NCI-H1930 (cell line): ENCODE data around the gene TUBGCP2.
"Not testable (repeated sequence)": the region's sequence is repeated elsewhere in the genome, so short reads cannot be mapped to it uniquely, and the experiment has no call there.

Experiments used
- DNase-seq, 2 experiments: peaks; one replicate each; lab custom pipeline; 2025; lab: John Stamatoyannopoulos, UW

Gene TUBGCP2

GRCh38 chr10:133278577-133279265 is 30.0 kb downstream of the TUBGCP2 start:
- no peak for DNase-seq

DNA sequence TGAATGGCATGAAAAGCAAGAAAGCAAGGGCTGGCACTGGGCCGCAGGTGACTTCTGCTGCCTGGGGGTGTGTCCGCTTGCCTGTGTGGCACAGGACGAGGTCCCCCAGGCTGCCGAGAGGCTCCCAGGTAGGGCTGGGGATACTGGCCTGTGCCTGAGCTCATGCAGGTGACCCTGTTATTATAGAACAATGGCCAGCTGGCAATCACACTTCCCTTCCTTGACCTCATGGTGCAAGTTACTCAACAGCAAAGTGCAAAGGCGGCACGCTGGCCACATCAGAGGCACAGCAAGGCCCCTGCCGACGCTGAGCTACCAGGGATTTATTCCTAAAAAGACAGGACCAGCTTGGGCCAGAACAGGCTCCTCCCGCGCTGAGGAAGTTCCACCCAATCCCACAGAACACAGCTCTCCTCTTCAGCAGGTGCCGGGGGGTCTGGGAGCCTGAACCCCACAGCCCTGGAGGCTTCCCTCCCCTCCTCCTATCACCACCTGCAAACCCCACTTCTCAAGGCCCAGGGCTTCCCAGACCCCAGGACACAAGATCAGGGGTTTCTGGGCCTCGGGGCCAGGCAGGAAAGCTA is 30.6 kb downstream of the TUBGCP2 start:
- DNase-seq: no peak

GRCh38 chr10:133277277-133277992 is 31.2 kb downstream of the TUBGCP2 start:
- no peak for DNase-seq

DNA sequence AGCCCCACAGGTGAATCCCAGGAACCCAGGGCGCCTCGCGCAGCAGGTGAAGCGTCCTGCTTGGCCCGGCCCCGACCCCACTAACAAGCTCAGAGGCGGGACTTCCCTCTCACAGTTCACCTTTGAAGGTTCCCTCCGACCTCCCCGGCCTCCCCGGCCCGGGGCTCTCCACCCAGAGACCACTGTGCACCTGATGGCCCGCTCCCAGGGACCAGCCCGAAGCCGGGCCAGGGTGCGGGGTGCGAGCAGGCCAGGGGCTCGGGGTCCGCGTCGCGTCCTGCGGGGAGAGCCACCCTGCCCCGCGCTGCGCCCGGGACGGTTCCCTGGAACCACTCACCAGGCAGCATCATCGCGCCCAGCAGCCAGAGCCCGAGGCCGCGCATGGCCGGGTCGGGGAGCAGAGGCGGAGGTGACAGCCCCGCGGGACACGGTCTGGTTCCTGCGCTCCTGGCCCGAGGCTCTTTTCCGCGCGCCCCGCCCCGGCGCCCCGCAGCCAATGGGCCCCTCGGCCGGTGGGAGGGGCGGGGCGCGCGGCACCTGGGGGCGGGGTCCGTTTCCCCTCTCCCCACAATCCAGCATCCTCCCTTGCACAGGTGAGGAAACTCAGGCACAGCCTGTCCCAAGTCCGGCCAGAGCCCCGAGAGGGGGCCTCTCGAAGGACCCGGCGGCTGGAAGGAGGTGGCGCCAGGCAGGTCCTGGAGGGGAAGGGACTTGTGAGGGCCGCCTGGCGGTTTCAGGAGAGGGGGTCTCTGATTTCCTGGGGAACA is 32.1 kb downstream of the TUBGCP2 start, which contains the start of gene ADAM8:
ADAM8 (minus strand) TSS at position 434 of the 767 bp plus-strand sequence; CDS start at position 383, 51 bp downstream.
- no peak for DNase-seq

- DNase-seq: no peak
Measured at GRCh38 chr10:133276100-133276434, 32.6 kb downstream of the TUBGCP2 start.

GRCh38 chr10:133275684-133276092 is 33.0 kb downstream of the TUBGCP2 start:
- DNase-seq: no peak

DNA sequence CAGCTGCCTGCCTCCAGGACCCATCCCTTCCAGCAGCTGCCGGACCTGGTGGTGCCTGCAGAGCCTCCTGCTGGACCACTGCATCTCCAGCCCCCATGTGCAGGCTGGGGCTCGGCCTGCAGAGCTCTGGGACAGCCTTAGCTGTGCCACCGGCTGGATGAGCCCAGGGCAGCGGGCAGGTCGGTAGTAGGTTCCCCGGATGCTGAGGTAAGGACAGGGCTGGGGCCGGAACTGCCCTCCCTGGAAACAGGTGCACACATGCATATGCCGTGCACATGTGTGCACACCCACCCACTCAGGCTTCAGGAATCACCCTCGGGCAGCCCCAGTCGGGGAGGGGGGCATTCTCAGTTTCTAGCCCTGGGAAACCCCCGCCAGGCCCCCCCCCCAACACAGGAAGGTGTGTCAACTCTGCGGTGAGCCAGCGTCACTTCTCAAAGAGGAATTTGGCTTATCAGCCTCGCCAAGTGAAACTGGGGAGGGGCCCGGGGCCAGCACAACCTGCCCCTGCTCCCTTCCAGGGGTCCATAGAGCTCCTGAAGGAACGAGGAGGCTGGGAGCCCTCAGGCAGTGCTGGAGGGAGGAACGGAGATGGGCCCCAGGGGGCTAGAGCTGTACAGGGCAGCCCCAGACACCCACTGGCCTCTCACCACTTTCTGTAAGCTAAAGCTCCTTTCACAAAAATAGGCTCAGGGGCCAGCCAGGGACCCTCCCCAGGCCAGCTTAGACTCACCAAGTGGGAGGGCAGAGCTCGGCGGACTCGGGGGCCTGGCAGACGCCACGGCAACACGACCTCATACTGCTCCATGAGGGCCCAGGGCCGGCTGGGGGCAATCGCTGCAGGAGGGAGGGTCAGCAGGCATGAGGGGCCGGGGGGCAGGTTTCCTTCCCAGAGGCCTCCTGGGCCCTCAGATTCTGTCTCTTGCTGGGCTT is 33.7 kb downstream of the TUBGCP2 start:
- DNase-seq: no peak

- no peak for DNase-seq
Measured at GRCh38 chr10:133273534-133274143, 35.0 kb downstream of the TUBGCP2 start.

DNA sequence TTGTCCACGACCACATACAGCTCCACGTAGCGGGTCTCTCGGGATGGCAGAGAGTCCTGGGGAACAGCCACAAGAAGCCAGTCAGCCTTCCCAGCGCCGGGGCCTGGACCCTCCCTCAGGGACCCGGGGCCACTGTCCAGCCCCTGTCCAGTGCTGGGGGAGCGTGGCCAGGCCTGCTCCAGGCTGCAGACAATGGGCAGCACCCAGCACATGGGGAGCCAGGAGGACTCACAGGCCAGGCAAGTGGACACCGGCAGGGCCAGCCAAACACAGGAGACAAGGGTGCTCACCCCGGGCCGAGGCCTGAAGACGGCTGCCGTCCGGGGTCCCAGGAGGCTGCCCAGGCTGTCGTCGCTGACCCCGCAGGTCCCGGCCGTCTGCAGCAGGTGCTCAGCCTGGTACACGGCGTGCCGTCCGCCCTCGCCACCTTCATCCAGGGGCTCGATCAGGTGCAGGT is 35.7 kb downstream of the TUBGCP2 start:
- DNase-seq: no peak

- no peak for DNase-seq
Measured at GRCh38 chr10:133272301-133272963, 36.2 kb downstream of the TUBGCP2 start.

- DNase-seq: no peak
Measured at GRCh38 chr10:133271521-133272300, 37.0 kb downstream of the TUBGCP2 start.

DNA sequence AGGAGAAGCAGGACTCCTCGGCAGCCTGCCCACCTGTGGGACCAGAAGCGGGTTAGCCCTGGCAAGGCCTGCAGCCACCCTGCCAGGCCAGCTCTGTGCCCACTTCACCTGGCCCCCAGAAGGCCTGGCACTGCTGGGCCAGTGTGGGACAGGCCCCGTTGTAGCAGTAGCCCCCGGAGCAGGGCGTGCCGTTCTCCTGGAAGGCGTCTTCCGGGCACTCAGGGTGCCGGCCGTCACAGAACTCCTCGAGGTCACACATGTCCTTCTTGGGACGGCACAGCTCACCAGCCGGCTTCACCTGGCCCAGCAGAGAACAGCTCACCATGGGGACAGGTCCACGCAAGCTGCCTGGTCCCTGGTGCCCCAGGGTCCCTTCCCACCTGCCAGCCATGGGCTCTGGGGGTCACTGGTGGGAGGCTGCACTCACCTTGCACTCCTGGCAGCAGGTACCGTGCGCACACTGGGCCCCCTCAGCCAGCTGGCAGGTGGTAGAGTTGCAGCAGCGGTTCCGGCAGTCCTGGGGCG is 37.8 kb downstream of the TUBGCP2 start:
- no peak for DNase-seq

DNA sequence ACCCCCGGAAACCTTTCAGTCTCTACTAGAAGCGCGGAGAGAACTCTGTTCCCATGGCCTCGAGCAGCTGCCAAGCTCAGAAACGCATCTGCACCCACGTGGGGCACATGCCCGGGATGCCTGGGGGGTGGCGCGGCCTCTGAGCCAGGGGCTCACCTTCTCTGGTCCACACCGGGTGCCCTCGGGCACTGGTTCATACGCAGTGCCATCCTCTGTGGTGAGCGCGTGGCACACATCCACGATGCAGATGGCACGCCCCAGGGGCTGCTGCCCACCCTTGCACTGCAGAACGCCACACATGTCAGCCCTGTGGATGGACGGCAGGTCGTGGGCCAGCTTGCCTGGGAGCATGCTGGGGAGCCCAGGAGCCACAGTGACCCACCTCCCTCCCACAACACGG is 38.5 kb downstream of the TUBGCP2 start:
- no peak for DNase-seq

GRCh38 chr10:133269367-133269766 is 39.3 kb downstream of the TUBGCP2 start:
- no peak for DNase-seq

DNA sequence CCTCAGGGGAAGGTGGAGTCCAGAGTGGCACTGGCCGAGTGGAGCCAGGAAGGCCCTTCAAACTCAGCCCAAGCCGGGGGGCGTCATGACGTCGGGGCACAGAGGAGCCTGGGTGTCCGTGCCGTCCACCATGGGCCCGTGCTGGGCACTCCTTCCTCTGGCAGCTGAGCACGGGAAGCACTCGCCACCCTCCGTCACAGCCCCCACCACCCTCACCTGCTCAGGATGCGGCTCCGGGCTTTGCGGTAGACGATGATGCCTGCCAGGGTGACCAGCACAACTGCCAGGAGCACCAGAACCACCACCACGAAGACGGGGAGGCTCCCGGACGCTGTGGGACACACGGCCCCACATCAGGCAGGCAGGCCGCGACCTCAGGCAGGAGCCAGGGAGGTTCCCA is 40.1 kb downstream of the TUBGCP2 start:
- no peak for DNase-seq

GRCh38 chr10:133267829-133268228 is 40.8 kb downstream of the TUBGCP2 start:
- no peak for DNase-seq

DNA sequence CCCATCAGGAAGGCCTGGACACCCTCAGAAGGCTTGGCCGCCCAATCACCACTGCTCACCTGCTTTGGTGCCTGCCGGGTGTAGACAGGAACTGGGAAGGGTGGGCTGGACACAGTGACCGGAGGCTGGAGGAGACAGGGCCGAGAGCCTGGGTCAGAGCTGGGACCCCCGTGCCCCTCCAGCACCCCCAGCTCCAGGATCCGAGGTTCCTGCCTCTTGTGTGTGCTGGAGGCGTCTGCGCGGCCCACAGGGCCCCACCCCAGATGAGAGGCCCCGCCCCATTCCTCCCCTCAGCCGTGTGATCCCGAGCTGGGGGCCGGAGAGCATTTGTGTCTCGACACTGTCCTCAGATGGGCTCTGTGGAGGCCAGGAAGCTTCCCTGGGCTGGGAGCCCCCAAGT is 41.4 kb downstream of the TUBGCP2 start:
- no peak for DNase-seq

DNA sequence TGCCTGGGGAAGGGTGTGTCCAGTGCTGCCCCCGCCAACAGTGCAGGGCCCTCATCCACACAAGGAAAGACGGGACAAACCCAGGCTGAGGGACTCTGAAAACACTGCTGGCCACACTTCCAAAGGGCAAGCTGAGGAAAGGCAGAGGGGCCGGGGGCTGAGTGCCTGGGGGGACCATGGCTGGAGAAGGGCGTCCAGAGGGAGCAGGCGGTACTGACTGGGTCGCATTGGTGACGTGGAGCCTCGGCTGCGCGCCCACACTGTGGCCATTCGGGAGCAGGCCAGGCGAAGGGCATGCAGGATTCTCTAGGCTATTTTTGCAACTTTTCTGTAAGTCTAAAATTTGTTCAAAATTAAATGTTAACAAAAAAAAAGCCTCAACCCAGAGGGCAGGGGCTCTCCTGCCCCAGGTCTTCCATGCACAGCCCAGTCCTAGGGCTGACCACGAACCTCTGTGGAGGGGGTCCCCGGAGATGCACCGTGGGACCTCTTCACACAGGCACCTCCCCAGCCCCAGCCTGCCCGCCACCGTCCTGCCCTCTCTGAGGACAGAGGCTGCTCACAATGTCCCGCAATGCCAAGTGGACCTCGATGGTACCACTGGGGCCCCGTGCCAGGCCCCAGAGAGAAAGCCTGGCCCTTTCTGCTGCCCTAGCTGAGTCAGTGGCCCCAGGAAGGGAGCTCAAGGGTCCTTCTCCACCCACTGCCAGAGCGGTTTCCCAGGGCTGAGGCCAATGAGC is 42.4 kb downstream of the TUBGCP2 start:
- DNase-seq: no peak

DNA sequence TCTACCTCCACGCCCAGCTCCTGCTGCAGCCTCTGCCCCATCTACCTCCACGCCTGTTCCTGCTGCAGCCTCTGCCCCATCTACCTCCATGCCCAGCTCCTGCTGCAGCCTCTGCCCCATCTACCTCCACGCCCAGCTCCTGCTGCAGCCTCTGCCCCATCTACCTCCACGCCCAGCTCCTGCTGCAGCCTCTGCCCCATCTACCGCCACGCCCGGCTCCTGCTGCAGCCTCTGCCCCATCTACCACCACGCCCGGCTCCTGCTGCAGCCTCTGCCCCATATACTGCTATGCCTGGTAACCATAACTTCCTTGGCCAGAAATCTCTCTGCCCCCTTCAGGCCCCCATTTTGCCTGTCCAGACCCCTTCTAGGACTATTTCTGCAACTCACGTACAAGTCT is 43.6 kb downstream of the TUBGCP2 start:
- DNase-seq: not testable (repeated sequence)
